ELF-1 (cell line): ENCODE measurements around the gene C9orf43.

Experiments used
- DNase-seq: peaks from one replicate; pipeline ENCODE4 v3.0.0-alpha.2; 2016; ENCODE audit warnings: low read depth, low spot score

The C9orf43 gene

DNA sequence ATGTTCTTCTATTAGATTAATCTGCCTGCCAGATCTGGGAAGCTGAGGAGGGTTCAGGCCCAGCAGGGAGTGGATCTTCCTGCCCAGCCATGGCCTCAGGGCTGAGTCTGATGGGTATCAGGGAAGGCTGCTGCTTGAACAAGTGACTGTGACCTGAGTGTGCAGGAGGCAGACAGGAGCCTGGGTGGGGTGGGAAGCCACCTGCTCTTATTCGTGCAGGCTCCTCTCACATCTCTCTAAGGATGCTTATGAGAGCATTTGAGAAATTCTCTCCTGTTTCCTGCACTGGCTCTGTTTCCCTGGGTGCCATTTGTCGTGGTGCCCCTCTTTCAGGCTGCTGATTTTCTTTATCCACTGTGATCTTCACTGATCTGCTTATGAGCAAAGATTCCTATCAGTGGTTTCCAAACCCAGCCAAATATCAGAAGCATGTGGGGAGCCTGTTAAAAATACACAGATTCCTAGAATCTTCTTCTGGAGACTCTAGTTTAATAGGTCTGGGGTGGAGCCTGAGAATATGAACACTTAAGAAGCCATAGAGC lies 55.1 kb downstream of the C9orf43 start:
- DNase-seq, result peak; percentile 42

DNA sequence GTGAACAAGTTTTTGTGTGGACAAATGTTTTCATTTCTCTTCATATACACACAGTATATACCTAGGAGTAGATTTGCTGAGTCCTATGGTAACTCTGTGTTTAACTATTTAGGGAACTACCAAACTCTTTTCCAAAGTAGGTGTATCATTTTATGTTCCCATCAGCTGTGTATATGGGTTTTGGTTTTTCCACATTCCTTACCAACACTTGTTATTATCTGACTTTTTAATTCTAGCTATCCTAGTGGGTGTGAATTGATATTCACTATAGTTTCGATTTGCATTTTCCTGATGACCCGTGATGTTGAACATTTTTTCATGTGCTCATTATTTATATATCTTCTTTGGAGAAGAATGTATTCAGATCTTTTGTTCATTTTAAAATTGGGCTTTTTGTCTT lies 56.6 kb downstream of the C9orf43 start:
- DNase-seq, result no peak

DNA sequence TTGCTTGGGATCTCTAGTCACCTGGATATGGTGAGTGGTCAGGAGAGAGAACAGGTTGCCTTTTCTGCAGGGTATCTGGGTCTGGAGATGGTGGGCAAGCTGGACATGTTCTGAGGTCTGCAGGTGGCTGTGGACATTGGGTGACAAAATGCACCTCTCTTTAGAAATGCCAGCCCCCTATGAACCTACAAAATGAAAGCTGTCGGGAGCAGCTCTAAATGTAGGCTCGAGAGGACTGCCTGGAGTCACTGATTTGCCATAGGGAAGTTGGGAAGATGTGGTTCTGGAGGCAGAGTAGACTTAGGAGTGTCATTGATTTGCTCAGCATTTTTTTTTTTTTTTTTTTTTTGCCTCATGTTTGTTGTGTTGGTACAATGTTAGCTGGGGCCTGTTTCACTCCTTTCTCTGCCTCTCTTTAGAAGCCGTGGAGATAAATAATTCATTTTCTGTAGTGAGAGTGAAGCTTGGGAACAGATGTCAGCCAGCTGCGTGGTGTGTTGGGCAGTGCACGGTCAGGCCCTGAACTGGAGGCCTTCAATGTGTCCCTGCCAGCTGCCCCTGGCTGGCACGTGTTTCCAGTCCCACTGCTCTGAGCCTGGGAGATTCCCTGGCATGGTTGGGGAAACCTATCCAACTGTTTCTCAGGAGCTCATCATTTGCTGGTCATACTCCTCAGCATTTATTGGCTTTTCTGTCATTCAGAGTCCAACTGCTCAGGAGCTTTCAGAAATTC lies 58.3 kb downstream of the C9orf43 start:
- DNase-seq, result no peak

DNA sequence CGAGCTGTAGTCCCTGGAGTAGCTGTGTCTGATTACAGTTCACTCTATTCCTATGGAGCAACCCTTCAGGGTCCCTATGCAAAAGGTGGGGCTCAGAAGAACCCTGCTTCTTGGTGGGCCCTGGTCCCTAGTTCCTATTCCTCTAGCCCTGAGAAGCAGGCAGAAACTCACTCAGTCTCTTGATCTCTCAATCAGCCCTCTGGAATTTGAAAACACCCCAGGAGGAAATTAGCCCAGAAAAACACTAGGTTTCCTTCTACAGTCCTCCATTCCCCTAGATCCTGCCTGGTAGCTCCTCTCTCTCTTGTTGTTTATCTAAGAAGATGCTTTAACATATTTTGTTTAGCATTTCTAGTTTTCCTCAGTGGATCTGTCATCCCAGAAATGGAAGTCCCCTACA lies 60.6 kb downstream of the C9orf43 start:
- DNase-seq, result peak; percentile 27

DNA sequence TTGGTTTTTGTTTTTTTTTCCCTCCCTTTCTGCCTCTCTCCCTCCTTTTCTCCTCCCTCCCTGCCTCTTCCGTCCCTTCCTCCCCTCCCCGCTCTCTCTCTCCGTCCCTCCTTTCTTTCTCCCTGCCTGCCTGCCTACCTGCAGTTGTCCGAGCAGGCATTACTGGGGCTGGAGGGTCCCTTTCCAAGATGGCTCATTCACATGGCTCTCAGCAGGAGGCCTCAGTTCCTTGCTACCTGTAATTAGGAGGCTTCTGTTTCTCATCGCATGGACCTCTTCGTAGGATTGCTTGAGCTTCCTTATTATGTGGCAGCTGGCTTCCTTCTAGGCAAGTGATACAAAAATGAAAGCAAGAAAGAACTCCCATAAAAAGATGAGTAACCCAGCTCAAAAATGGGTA lies 61.0 kb downstream of the C9orf43 start:
- peak; percentile 27 for DNase-seq

DNA sequence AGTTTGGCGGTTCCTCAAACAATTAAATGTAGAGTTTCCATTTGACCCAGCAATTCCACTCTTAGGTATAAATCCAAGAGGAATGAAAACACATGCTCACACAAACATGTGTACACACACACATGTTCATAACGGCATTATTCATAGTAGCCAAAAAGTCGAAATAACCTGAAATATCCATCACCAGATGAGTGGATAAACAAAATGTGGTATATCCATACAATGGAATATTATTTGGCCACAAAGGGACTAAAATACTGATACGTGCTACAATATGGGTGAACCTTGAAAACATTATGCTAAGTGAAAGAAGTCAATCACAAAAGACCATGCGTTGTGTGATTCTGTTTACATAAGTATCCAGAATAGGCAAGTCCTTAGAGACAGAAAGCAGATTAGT lies 61.7 kb downstream of the C9orf43 start:
- DNase-seq, result no peak

DNA sequence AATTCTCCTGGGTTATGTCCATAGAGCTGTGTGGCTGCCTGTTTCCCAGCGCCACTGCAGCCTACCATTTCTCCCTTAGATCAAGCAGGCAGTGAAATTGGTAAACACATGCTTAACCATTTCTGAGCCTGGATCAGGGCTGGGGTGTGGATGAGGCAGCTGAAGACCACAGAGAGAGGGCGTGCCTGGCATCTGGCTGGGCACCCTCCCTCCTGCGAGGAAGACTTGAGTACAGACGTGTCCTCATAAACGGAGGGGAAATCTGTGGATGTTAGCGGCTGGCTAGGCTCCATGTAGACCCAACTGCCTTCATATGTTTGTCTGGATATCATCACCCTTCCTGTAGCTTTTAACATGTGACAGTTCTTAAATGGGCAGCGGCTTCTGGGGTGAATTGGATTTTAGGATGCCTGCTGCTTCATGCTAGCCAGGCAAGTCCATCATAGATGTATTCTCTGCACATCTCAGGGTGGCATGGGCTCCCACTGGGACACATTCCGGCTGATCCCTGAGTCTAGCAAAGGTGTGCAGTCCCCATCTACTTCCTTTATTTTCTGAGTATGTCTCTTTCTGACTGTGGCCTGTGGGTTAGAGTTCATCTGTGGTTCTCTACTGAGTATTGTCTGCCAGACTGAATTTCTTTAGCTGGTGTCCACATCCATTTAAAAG lies 63.9 kb downstream of the C9orf43 start:
- no peak for DNase-seq

DNA sequence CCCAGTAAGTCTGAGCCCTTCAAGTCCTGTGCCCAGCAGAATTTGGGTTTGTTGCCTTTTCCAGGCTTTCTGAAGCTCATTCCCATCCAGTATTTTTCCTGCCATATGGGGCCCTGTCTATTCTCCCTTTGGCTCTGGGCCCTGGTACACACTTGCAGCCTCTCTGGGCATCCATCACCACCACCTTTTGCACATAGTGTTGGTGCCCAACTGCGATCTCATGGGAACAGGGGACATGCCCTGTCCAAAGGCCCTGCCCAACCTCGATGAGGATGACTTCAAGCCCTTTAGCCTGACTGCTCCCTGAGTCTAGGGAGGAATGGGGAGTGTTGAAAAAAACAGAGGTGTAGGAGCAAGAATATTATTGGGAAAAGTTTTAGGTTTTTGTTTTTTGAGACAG lies 64.5 kb downstream of the C9orf43 start:
- no peak for DNase-seq

DNA sequence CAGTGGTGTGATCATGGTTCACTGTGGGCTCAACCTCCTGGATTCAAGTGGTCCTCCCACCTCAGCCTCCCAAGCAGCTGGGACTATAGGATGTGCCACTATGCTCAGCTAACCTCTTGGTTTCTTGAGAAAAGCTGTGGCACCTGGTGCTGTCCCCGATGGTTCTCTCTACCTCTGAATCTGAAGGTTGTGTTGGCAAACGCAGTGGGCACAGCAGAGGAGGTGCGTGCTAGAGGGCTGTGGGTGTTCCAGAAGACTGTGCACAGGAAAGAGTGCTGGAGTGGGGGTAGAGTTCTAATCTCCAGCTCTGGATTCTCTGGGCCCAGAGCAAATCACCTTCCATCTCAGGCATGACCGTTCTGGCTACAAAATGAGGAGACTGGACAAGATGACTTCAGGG lies 65.4 kb downstream of the C9orf43 start:
- no peak for DNase-seq

DNA sequence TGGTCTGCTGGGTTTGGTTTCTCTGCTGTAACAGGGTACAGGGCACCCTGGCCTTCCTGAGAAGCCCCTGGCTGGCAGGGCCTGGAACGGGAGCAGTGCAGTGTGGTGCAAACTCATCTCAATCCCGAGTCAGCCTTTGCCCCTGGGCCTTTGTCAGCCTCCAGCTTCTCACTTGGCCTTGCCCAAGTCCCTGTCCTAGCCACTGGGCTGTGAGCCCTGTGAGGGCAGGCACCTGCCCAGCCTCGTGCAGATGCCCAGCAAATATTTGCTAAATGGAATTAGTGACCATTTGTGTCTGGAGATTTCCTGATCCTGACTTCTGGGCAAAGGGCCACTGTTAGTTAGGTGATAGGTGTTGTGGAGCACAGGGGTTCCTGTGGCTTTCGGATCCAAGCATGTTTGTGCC lies 66.0 kb downstream of the C9orf43 start:
- no peak for DNase-seq

DNA sequence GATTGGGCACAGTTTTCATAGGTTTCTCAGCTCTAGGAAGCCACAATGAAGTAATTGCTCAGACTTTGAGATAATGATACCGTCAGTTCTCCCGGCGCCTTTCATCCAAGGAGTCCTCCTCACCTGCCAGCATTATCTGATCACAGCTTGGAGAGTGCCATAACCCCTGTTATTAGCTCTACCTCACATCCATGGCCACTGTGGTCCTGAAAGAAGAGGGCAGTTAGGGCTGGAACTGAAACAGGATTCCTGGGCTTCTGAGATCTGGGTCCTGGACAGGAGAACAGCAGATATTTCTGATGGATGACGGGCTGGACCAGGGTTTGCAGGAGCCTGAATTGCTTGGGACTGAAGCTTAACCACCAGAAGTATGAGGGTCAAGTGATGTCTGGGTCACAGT lies 66.5 kb downstream of the C9orf43 start:
- no peak for DNase-seq

DNA sequence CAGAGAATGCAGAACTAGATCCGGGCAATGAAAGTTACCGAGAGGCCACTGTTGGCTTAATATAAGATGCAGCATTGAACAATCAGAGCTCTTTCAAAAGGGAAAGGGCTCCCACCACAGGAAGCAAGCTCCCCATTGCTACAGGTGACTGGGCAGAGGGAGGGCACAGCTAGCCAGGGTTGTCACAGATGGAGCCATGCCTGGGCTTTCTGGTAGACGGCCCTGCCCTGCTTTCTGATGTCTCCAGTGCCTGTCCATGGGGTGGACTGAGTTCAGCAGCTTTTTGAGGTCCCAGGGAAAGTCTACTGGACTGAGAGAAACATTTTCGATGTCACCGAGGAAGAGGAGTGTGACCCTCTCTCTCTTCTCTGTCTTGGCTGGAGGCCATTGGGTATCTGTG lies 67.1 kb downstream of the C9orf43 start:
- no peak for DNase-seq

DNA sequence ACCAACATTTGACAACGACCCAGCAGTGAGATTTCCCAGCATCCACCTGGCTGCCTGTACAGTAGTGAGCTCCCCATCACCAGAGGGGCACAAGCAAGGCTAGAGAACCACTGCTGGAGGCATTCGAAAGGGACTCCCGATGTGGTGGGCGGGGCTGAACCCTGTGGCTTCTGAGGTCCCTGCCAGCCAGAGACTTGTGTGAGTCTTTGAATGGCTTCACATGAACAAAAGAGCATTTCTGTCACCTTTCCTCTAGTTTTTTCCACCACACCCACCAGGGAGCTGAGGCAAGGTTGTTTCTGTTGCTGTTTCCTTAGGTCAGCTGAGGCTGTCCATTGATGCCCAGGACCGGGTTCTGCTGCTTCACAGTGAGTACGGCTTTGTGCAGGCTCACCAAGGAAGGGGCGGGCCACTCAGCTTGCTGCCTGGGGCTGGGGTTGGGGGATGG lies 68.7 kb downstream of the C9orf43 start:
- peak; percentile 77 for DNase-seq
